Testis (tissue), 3 donors: ENCODE data around the gene PPP2R2D. TPM values are rescaled to one million over a fixed set of nuclear protein-coding genes. Genes with fewer than 3 reads are reported as not detected.

Experiments
- DNase-seq: peaks from one replicate; pipeline ENCODE4 v3.0.0-alpha.2; 2019
- H3K27ac ChIP-seq, 2 donors: fragments of 200-600 bp; sonication (generic); one replicate each; pipeline ENCODE4 v1.5.1; 2019
- H3K27me3 ChIP-seq: fragments of 200-600 bp; sonication (generic); one replicate; pipeline ENCODE4 v1.5.1; 2019
- H3K36me3 ChIP-seq: fragments of 200-600 bp; sonication (generic); one replicate; pipeline ENCODE4 v1.5.1; 2017; ENCODE audit warnings: low read depth; ENCODE audit errors: missing control alignments
- H3K4me1 ChIP-seq: fragments of 200-600 bp; sonication (generic); one replicate; pipeline ENCODE4 v1.5.1; 2019
- H3K4me3 ChIP-seq, 2 donors: fragments of 200-600 bp; sonication (generic); one replicate each; pipeline ENCODE4 v1.5.1; 2017 to 2019
- H3K9me3 ChIP-seq: fragments of 200-600 bp; sonication (generic); one replicate; pipeline ENCODE4 v1.5.1; 2017
- POLR2A ChIP-seq: fragments of 450-650 bp; IDR thresholded peaks from one replicate; pipeline ENCODE4 v1.6.1; 2017; ENCODE audit warnings: antibody characterized with exemption, mild to moderate bottlenecking, moderate library complexity
- WGBS, 2 donors: methylation state at CpG; one replicate each; pipeline ENCODE4 v1.1.5; 2018; 5-methylcytosine and 5-hydroxymethylcytosine counted together
- intact Hi-C: fragments of 100-400 bp; cut with DNase I; formaldehyde crosslinking; loops from one replicate; pipeline ENCODE4 v1.15.1; 2023; ENCODE audit warnings: low total_unique reads
- polyA plus RNA-seq: library from polyadenylated mRNA; stranded (reverse); fragments of 350-450 nt; fragmentation: Illumina TruSeq; extraction: RNeasy Lipid Tissue Mini Kit (QIAGEN cat#74804); gene quantifications from one replicate; pipeline ENCODE4 v1.2.3, GENCODE V29; 2014; ENCODE audit warnings: low read depth, low replicate concordance; ENCODE audit not compliant: insufficient read depth
- total RNA-seq, 2 donors: library from RNA; depleted of rRNA; stranded (reverse); fragments of >200 nt; gene quantifications; one replicate each; pipeline ENCODE4 v1.2.3, GENCODE V29; 2016
- TF ChIP-seq, protein P1 (sequence below), 3 experiments: fragments of 450-650 bp in 2 of 3; fragments of 200-600 bp in 1 of 3; sonication (generic) in 1 of 3; IDR thresholded peaks; one replicate each; pipeline ENCODE4 v1.5.1; 2016 to 2019; ENCODE audit warnings: antibody characterized with exemption in 3 of 3, mild to moderate bottlenecking in 2 of 3, moderate library complexity in 1 of 3

The PPP2R2D gene
- total and polyA plus RNA-seq, 3 donors from 2014 or later = 34.9 to 49.2 (median 48.5) TPM

- H3K4me3 ChIP-seq = no peak overlapping the region
- H3K27ac ChIP-seq = no peak overlapping the region
- WGBS, 2 donors = 80 to 85% methylated on average over 14 to 33 of the region's 33 CpGs
- no peaks in the 10 kb centered on the region for H3K36me3 ChIP-seq
- no peak for DNase-seq
- TF ChIP-seq, protein P1, sequence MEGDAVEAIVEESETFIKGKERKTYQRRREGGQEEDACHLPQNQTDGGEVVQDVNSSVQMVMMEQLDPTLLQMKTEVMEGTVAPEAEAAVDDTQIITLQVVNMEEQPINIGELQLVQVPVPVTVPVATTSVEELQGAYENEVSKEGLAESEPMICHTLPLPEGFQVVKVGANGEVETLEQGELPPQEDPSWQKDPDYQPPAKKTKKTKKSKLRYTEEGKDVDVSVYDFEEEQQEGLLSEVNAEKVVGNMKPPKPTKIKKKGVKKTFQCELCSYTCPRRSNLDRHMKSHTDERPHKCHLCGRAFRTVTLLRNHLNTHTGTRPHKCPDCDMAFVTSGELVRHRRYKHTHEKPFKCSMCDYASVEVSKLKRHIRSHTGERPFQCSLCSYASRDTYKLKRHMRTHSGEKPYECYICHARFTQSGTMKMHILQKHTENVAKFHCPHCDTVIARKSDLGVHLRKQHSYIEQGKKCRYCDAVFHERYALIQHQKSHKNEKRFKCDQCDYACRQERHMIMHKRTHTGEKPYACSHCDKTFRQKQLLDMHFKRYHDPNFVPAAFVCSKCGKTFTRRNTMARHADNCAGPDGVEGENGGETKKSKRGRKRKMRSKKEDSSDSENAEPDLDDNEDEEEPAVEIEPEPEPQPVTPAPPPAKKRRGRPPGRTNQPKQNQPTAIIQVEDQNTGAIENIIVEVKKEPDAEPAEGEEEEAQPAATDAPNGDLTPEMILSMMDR (IDR thresholded peaks at IDR 0.05) = no peak
- no peaks in the 10 kb centered on the region for H3K9me3 ChIP-seq
- H3K27me3 ChIP-seq = no peaks in the 10 kb centered on the region
- intact Hi-C loops = no loop called here
- no peaks in the 10 kb centered on the region for H3K4me1 ChIP-seq
These were observed 43.4 kb upstream of the PPP2R2D start for GRCh38 chr10:131857156-131858117.

DNA sequence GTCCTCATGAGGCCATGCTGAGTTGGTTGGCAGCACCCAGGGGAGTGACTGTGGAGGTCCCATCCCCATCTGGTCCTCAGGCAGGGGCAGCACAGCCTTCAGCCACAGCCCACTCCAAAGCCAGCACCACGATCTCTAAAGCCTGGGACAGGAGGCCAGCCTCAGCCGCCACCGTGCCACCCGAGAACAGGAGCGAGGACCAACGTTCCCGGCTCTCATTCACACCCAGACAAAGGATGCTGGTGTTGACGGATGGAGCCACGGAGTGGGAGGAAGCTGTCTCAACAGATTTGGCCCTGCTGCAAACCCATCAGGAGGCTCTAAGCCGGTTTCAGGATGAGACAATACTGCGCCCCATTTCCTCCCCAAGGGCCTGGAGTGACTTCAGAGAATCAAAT lies 42.7 kb upstream of the PPP2R2D start:
- no peak overlapping the region for H3K4me3 ChIP-seq
- H3K27ac ChIP-seq = no peak overlapping the region
- intact Hi-C loops = no loop called here
- TF ChIP-seq, protein P1 (IDR thresholded peaks at IDR 0.05) = no peak
- no peak for TF ChIP-seq POLR2A
- WGBS, 2 donors = 85 to 90% methylated on average over 2 to 11 of the region's 11 CpGs
- H3K4me1 ChIP-seq = no peaks in the 10 kb centered on the region
- DNase-seq = no peak
- H3K9me3 ChIP-seq = no peaks in the 10 kb centered on the region
- H3K36me3 ChIP-seq = no peaks in the 10 kb centered on the region
- no peaks in the 10 kb centered on the region for H3K27me3 ChIP-seq

DNA sequence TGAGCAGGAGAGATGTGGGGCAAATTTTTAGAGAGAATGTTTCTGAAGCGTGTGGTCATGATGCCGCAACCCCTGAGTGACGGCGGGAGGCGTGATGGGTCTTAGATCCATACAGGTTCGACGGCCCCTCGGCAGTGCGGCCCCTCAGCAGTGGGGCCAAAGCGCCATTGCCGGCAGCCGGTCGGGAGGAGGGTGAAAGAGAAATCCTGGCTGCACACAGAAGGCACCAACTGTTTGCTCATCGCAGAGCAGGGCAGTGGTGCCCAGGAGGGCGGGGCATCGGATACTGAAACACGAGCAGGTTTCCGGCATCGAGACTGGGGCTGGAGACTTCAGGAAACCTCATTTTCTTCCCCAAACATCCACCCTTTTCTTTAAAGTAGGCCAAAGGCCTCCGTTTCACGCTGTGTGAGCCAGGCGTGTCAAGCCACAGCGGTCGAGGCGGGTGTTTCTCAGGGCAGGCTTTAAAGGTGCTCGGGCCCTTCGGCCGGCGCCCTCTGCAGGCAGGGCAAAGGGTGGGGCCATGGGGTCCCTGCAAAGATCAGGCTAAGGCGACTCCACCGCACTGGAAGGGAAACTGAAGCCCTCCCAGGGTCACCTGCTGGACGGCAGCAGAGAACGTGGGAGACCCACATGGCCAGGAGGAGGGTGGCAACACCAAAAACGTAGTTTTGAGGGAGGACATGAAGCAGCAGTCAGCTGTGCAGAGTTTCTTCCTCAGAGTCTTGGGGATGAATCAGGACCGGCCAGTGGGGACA lies 42.0 kb upstream of the PPP2R2D start:
- intact Hi-C loops = no loop called here
- TF ChIP-seq, protein P1 (IDR thresholded peaks at IDR 0.05) = no peak
- TF ChIP-seq POLR2A = no peak
- WGBS, 2 donors = 87 to 91% methylated on average over 34 to 35 of the region's 35 CpGs
- H3K27ac ChIP-seq = no peak overlapping the region
- H3K4me3 ChIP-seq = no peak overlapping the region
- no peaks in the 10 kb centered on the region for H3K36me3 ChIP-seq
- no peaks in the 10 kb centered on the region for H3K4me1 ChIP-seq
- H3K27me3 ChIP-seq = no peaks in the 10 kb centered on the region
- H3K9me3 ChIP-seq = no peaks in the 10 kb centered on the region
- no peak for DNase-seq

DNA sequence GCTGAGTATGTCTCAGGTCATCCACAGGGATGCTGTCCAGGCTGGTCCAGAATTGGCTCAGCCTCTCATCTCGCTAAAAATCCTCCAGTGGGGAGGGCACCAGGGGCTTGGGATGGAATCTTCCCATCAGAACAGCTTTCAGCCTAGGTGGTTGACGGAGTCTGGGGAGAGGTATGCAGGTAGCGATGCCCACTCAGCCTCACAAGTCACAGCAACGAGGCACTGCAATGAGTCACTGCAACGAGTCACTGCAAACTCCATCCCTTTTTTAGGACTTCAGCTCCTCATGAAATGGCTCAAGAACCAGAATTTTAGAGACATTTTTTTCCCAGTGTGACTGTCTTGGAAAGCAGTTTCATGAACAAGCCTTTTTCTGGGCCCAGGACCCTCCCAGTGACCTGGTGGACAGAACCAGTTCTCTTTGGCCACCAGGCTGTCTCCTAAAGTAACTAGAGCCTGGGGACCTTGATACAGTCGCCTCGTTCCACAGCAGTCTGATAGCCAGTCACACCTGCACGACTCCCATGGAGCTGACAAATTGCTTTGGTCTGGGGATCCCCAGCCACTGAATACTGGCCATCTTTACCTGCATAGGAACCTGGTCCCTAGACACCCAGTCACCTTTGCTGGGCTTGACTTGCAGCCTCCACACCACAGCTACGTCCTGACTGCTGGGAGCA lies 41.3 kb upstream of the PPP2R2D start:
- Histone ChIP-seq H3K27me3 (no peaks in the 10 kb centered on the region), H3K4me1 (no peaks in the 10 kb centered on the region), H3K4me3 (no peak overlapping the region), H3K9me3 (no peaks in the 10 kb centered on the region), H3K27ac (no peak overlapping the region), H3K36me3 (no peaks in the 10 kb centered on the region)
- 83 to 84% methylated on average over 8 to 9 of the region's 9 CpGs for WGBS, 2 donors
- TF ChIP-seq, protein P1 (IDR thresholded peaks at IDR 0.05) = no peak
- no peak for TF ChIP-seq POLR2A
- no peak for DNase-seq
- intact Hi-C loops = no loop called here
